HG02610 (cell line): ENCODE data around the gene CTDNEP1.

Experiments used
- ATAC-seq: cut with Tn5 transposase; IDR thresholded peaks from one replicate; pipeline ENCODE4 v1.9.1; 2021; ENCODE audit warnings: mild to moderate bottlenecking, moderate library complexity; ENCODE audit not compliant: unreplicated experiment

CTDNEP1 gene

GRCh38 chr17:7232114-7232513 is 19.4 kb downstream of the CTDNEP1 start:
- ATAC-seq: no peak

DNA sequence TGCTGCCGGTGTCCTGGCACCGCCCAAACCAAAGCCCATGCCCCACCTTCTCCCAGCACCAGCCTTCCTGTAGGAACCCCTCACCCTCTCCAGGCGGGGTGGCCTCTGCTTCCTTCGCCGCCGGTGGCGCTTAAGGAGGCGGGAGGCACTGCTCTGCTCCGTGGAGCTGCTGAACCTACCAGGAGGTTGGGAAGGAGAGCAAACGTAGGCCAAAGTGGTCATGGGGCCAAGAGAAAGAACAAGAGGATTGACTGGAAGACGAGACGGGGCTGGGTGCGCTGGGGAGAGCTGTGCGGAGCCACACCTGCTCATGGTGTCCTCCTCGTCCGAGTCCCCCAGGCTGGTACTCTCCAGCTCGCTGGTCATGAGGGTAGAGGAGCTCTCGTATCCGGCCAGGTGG is 22.0 kb downstream of the CTDNEP1 start:
- ATAC-seq: no peak

GRCh38 chr17:7228920-7229319 is 22.6 kb downstream of the CTDNEP1 start:
- no peak for ATAC-seq

- ATAC-seq: no peak
These were observed 24.5 kb downstream of the CTDNEP1 start for GRCh38 chr17:7226721-7227710.

GRCh38 chr17:7225711-7226331 is 25.7 kb downstream of the CTDNEP1 start:
- no peak for ATAC-seq

- ATAC-seq: no peak
These were observed 26.8 kb downstream of the CTDNEP1 start for GRCh38 chr17:7224661-7225111.

DNA sequence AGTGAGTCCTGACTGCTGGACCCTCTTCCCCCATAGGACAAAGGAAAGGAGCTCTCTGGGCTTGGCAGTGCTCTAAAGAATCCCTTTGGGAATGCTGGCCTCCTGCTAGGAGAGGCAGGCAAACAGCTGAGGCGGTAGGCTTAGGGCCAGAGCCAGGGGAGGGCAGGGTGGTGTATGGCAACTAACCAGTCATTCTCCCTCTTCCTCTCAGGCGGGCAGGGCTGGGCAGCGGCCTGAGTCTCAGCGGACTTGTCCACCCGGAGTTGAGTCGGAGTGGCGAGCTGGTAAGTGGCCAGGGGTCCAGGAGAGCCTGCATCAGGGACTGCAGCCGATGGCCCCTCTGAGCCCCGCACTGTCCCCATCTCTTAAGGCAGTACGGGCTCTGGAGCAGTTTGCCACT is 27.4 kb downstream of the CTDNEP1 start:
- ATAC-seq: no peak

DNA sequence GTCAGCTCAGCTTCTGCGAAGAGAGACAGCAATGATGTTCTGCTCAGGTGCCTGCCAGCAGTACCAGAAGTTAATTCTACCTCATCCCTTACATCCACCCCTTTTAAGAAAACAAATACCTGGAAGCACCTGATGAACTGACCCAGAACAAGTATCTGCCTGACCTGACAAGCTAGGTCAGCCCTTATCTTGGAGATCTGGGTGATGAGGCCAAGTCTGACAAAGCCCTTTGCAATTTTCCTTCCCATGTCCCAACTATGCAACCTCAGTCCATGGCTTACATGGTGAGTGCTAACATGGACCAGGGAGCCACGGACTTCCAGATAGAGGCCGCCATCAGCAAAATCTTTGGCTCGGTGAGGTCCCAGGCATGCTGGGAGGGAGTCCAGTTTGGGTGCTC is 28.2 kb downstream of the CTDNEP1 start:
- no peak for ATAC-seq

DNA sequence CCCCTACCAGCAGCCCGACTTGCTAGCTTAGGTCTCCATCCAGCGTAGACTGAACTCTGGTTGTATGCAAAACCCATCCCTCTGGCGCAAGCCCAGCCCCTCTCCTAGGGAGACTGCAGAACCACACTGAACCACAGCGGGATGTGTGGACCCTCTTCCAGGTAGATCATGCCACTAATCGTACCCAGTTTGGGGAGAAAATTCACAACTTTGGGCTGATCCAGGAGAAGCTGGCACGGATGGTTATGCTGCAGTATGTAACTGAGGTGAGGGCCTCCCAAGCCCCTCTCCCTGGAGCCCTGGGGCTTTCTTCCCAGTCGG is 28.6 kb downstream of the CTDNEP1 start:
- no peak for ATAC-seq

DNA sequence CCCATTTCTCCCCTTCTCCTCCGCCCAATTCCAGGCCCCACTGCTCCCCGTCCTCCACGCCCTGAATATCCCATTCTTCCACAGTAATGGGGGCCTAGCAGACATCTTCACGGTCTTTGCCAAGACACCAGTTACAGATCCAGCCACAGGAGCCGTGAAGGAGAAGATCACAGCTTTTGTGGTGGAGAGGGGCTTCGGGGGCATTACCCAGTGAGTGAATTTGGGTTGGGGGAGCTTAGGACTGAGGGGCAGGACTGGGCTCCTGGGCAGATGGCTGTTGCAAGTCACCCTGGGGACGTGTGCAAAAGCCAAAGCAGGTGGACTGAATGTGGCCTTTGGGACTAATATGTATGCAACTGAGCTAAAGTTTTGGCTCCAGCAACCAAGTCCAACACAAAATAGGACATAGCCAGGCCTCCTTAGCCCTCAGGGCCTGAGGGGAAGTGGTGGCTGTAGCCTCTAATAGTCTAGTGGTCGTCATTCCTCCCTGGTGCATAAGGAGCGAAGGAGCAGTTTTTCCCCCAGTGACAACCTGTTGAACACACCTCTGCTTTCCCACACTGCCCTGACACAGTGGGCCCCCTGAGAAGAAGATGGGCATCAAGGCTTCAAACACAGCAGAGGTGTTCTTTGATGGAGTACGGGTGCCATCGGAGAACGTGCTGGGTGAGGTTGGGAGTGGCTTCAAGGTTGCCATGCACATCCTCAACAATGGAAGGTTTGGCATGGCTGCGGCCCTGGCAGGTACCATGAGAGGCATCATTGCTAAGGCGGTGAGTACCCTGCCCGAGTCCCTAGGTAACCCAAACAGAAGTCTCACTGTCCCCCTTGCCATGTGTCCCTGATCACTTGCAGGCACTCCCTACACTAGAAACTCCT is 29.2 kb downstream of the CTDNEP1 start:
- ATAC-seq: no peak

- ATAC-seq: no peak
These were observed 30.0 kb downstream of the CTDNEP1 start for GRCh38 chr17:7221278-7222092.

DNA sequence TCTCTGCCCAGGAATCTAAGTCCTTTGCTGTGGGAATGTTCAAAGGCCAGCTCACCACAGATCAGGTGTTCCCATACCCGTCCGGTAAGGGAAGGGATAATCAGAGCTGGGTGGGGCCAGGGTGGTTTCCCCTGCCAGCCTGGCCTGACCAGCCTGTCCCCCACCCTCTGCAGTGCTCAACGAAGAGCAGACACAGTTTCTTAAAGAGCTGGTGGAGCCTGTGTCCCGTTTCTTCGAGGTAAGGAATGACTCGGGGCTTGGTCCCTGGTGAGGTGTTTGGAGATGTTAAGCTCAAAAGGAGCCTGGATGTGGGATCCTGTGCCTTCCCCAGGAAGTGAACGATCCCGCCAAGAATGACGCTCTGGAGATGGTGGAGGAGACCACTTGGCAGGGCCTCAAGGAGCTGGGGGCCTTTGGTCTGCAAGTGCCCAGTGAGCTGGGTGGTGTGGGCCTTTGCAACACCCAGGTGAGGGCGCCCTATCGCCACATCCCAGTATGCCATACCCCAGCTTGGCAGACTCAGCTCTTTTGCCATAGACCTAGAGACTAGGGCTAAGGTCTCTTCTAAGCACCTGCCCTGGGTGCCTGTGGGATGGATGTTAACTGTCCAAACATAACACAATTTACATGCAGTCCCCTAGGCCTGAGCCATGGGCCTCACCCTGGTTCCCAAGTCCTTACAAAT is 30.8 kb downstream of the CTDNEP1 start:
- ATAC-seq: no peak

DNA sequence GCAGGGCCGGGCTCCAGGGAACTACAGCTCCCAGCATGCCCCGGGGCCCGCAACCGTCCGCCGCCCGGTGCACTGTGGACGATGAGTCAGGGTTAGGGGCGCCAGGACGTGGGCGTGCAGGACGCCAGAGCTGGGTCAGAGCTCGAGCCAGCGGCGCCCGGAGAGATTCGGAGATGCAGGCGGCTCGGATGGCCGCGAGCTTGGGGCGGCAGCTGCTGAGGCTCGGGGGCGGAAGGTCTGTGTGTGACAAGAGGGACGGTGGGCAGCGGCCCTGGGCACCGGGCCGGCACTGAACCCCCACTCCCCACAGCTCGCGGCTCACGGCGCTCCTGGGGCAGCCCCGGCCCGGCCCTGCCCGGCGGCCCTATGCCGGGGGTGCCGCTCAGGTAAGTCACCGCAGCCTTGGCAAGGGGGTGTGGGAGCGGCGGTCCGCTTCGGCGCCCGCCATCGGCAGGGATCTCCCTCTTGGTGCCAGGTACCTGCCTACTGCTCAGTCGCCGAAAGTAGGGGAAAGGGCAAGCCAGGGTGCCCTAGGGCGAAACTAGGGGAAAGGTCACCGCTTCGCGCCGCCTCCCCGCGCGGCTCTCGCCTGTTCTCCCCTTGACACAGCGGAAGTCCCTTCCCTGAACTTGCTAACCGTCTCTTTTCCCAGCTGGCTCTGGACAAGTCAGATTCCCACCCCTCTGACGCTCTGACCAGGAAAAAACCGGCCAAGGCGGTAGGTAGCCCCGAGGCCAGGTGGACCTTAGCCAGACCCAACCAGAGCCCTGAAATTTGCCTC is 31.5 kb downstream of the CTDNEP1 start, which contains the start of the genes ACADVL and DLG4:
ACADVL (plus strand) TSS at position 127 of the 781 bp plus-strand sequence; CDS start at position 174, 47 bp downstream.
DLG4 (minus strand) TSS at position 25 of the 781 bp plus-strand sequence.
- peak; percentile 65 for ATAC-seq

GRCh38 chr17:7219229-7219811 is 32.2 kb downstream of the CTDNEP1 start:
- ATAC-seq: no peak

DNA sequence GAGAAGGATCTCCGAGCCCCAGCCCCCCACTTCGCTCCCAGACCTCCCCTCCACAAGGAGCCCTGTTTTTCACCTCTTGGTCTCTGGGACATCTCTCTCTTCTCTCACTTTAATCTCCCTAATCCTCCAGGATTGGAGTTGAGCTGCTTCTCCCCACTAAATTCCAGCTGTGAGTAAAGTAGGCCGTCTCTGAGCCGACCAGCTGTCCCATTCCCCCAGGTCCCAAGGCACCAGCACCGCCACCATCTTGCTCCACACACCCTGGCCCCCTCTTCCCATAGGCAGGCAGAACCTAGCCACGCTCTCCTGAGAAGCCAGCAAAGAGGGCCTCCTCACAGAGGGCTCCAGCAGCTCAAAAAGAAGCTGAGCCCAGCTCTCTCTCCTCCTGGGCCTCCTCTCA is 32.8 kb downstream of the CTDNEP1 start:
- ATAC-seq: no peak

GRCh38 chr17:7218166-7218565 is 33.4 kb downstream of the CTDNEP1 start:
- ATAC-seq: no peak

- no peak for ATAC-seq
These were observed 34.2 kb downstream of the CTDNEP1 start for GRCh38 chr17:7217113-7217987.
